ENCODE data around the gene CD99L2. TPM values are rescaled to one million over a fixed set of nuclear protein-coding genes. Genes with fewer than 3 reads are reported as not detected.

Gene CD99L2
- total and polyA plus RNA-seq, 2 donors (not counting 1 experiment from before 2014, with no cell fraction given): 40.6 to 55.5 TPM

DNA sequence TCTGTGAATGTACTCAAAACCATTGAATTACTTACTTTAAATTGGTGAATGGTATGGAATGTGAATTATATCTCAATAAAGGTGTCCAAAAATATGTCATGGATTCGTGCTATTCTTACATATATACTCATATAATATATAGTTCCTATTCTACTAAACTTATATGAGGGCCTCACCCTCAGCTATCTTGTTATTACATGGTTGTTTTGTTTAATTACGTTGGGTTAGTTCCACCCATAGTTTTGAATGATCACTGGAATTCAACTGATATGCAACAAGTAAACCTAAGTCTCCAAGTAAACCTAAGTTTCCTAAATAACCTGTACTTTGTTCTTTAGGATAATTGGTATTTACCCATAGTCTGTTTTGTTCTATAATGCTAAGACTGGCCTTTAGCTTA lies 30.6 kb upstream of the CD99L2 start:
- no peaks in the 10 kb centered on the region for H3K36me3 ChIP-seq (ENCODE audit: control insufficient read depth, insufficient read depth, low read length)
- H4K20me1 ChIP-seq (ENCODE audit: control insufficient read depth, extremely low read depth, insufficient read depth, low read length): no peaks in the 10 kb centered on the region
- no peaks in the 10 kb centered on the region for H3K27me3 ChIP-seq (ENCODE audit: control insufficient read depth, insufficient read depth, low read length)
- no peak overlapping the region for H3K4me3 ChIP-seq (replicated peaks in 1 of 4; ENCODE audit: control extremely low read depth in 1 of 4, insufficient read depth in 1 of 4, low read depth in 3 of 4, low read length in 4 of 4)
- no peak overlapping the region for H3K9ac ChIP-seq (ENCODE audit: insufficient read depth, low read length)
- no peak overlapping the region for H3K4me2 ChIP-seq (ENCODE audit: extremely low read depth, insufficient read depth, low read length)
- TF ChIP-seq, protein P1, sequence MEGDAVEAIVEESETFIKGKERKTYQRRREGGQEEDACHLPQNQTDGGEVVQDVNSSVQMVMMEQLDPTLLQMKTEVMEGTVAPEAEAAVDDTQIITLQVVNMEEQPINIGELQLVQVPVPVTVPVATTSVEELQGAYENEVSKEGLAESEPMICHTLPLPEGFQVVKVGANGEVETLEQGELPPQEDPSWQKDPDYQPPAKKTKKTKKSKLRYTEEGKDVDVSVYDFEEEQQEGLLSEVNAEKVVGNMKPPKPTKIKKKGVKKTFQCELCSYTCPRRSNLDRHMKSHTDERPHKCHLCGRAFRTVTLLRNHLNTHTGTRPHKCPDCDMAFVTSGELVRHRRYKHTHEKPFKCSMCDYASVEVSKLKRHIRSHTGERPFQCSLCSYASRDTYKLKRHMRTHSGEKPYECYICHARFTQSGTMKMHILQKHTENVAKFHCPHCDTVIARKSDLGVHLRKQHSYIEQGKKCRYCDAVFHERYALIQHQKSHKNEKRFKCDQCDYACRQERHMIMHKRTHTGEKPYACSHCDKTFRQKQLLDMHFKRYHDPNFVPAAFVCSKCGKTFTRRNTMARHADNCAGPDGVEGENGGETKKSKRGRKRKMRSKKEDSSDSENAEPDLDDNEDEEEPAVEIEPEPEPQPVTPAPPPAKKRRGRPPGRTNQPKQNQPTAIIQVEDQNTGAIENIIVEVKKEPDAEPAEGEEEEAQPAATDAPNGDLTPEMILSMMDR (conservative IDR thresholded peaks at IDR 0.05 in 1 of 2, IDR thresholded peaks at IDR 0.05 in 1 of 2; ENCODE audit: low read depth in 1 of 2, low read length in 2 of 2): no peak
- TF ChIP-seq EZH2 (IDR thresholded peaks at IDR 0.05; ENCODE audit: low read length, missing control alignments): no peak
- no peaks in the 10 kb centered on the region for H3K9me3 ChIP-seq (ENCODE audit: control insufficient read depth, insufficient read depth, low read depth, low read length)
- no peak for DNase-seq (ENCODE audit: low read depth in 2 of 2)
- H2AFZ ChIP-seq (ENCODE audit: low read length): no peak overlapping the region
- no peak overlapping the region for H3K27ac ChIP-seq (ENCODE audit: insufficient read depth, low read length)
- H3K4me1 ChIP-seq (ENCODE audit: control insufficient read depth, extremely low read depth, insufficient read depth, low read length): no peaks in the 10 kb centered on the region
- no peaks in the 10 kb centered on the region for H3K79me2 ChIP-seq (ENCODE audit: control insufficient read depth, insufficient read depth, low read length)

DNA sequence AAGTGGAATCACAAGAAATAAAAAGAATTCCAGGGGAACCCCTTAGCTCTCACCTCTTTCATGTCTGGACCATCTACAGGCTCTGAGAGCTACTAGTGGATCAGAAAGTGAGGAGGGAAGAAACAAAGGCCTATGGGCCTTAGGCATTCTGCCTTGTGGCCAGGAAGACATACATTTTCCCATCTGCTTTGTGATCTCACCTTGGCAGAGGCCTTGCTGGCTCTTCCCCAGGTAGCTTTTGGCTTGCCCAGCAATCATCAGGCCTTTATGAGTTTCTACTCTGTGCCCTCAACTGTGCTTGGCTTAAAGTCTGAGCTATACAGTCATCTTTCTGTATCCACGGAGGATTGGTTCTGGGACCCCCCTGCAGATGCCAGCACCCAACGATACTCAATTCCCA lies 28.3 kb upstream of the CD99L2 start:
- H3K4me2 ChIP-seq (ENCODE audit: extremely low read depth, insufficient read depth, low read length): no peak overlapping the region
- no peak overlapping the region for H3K4me3 ChIP-seq (replicated peaks in 1 of 4; ENCODE audit: control extremely low read depth in 1 of 4, insufficient read depth in 1 of 4, low read depth in 3 of 4, low read length in 4 of 4)
- TF ChIP-seq, protein P1 (conservative IDR thresholded peaks at IDR 0.05 in 1 of 2, IDR thresholded peaks at IDR 0.05 in 1 of 2; ENCODE audit: low read depth in 1 of 2, low read length in 2 of 2): no peak
- no peak for TF ChIP-seq EZH2 (IDR thresholded peaks at IDR 0.05; ENCODE audit: low read length, missing control alignments)
- H3K9ac ChIP-seq (ENCODE audit: insufficient read depth, low read length): no peak overlapping the region
- H3K36me3 ChIP-seq (ENCODE audit: control insufficient read depth, insufficient read depth, low read length): no peaks in the 10 kb centered on the region
- DNase-seq (ENCODE audit: low read depth in 2 of 2): no peak
- H3K9me3 ChIP-seq (ENCODE audit: control insufficient read depth, insufficient read depth, low read depth, low read length): no peaks in the 10 kb centered on the region
- H4K20me1 ChIP-seq (ENCODE audit: control insufficient read depth, extremely low read depth, insufficient read depth, low read length): no peaks in the 10 kb centered on the region
- no peak overlapping the region for H2AFZ ChIP-seq (ENCODE audit: low read length)
- H3K4me1 ChIP-seq (ENCODE audit: control insufficient read depth, extremely low read depth, insufficient read depth, low read length): no peaks in the 10 kb centered on the region
- H3K27ac ChIP-seq (ENCODE audit: insufficient read depth, low read length): no peak overlapping the region
- no peaks in the 10 kb centered on the region for H3K79me2 ChIP-seq (ENCODE audit: control insufficient read depth, insufficient read depth, low read length)
- no peaks in the 10 kb centered on the region for H3K27me3 ChIP-seq (ENCODE audit: control insufficient read depth, insufficient read depth, low read length)

DNA sequence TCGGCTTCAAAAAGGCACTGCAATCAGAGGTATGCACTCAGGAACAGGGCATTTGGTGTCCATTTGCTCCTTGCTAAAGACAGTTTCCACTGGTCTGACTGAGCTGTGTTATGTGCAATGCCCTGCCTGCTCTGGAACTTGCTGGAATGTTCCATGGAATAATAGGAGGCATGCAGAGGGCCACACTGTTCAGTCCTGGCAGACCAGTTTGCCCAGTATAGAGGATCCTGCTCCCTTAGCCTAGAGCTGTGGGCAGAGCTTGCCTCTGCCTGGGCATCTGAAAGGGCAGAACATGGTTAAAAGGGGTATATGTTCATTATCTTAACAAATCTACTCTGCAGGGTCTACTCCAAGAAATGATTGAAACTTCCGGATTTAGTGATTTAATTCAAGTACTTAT lies 27.8 kb upstream of the CD99L2 start:
- Histone ChIP-seq H3K4me2 (ENCODE audit: extremely low read depth, insufficient read depth, low read length) (no peak overlapping the region), H3K27me3 (ENCODE audit: control insufficient read depth, insufficient read depth, low read length) (no peaks in the 10 kb centered on the region), H3K9ac (ENCODE audit: insufficient read depth, low read length) (no peak overlapping the region), H3K36me3 (ENCODE audit: control insufficient read depth, insufficient read depth, low read length) (no peaks in the 10 kb centered on the region), H3K27ac (ENCODE audit: insufficient read depth, low read length) (no peak overlapping the region), H3K79me2 (ENCODE audit: control insufficient read depth, insufficient read depth, low read length) (no peaks in the 10 kb centered on the region), H3K9me3 (ENCODE audit: control insufficient read depth, insufficient read depth, low read depth, low read length) (no peaks in the 10 kb centered on the region), H2AFZ (ENCODE audit: low read length) (no peak overlapping the region), H4K20me1 (ENCODE audit: control insufficient read depth, extremely low read depth, insufficient read depth, low read length) (no peaks in the 10 kb centered on the region), H3K4me3 (replicated peaks in 1 of 4; ENCODE audit: control extremely low read depth in 1 of 4, insufficient read depth in 1 of 4, low read depth in 3 of 4, low read length in 4 of 4) (no peak overlapping the region), H3K4me1 (ENCODE audit: control insufficient read depth, extremely low read depth, insufficient read depth, low read length) (no peaks in the 10 kb centered on the region)
- no peak for TF ChIP-seq EZH2 (IDR thresholded peaks at IDR 0.05; ENCODE audit: low read length, missing control alignments)
- TF ChIP-seq, protein P1 (conservative IDR thresholded peaks at IDR 0.05 in 1 of 2, IDR thresholded peaks at IDR 0.05 in 1 of 2; ENCODE audit: low read depth in 1 of 2, low read length in 2 of 2): no peak
- DNase-seq (ENCODE audit: low read depth in 2 of 2): no peak
